Esophagus muscularis mucosa (tissue), 4 donors: Measurements from ENCODE around the gene CYTH1. TPM values are rescaled to one million over a fixed set of nuclear protein-coding genes. Genes with fewer than 3 reads are reported as not detected.

Experiments used
- DNase-seq: peaks from one replicate; pipeline ENCODE4 v3.0.0-alpha.2; 2017; ENCODE audit errors: extremely low spot score
- H3K27ac ChIP-seq, 4 donors: fragments of 200-600 bp; sonication (generic); replicated peaks in 1 of 4; 1 replicate in 3 of 4; 2 replicates in 1 of 4; pipeline ENCODE4 v1.5.1; 2016 to 2019; ENCODE audit warnings: mild to moderate bottlenecking in 1 of 4
- H3K27me3 ChIP-seq, 4 donors: fragments of 200-600 bp; sonication (generic); one replicate each; pipeline versions ENCODE4 v1.5.1 to v1.6.0; 2016 to 2019
- H3K36me3 ChIP-seq, 4 donors: fragments of 200-600 bp; sonication (generic); one replicate each; pipeline ENCODE4 v1.5.1; 2016 to 2019
- H3K4me1 ChIP-seq, 4 donors: fragments of 200-600 bp; sonication (generic); one replicate each; pipeline ENCODE4 v1.5.1; 2016 to 2019
- H3K4me3 ChIP-seq, 4 donors: fragments of 200-600 bp; sonication (generic); 1 replicate in 2 of 4; 2 replicates in 2 of 4; pipeline ENCODE4 v1.5.1; 2016 to 2019; ENCODE audit warnings: mild to moderate bottlenecking in 4 of 4, moderate library complexity in 1 of 4
- H3K9me3 ChIP-seq, 4 donors: fragments of 200-600 bp; sonication (generic); 1 replicate in 3 of 4; 2 replicates in 1 of 4; pipeline ENCODE4 v1.5.1; 2016 to 2019
- EP300 ChIP-seq: sonication (generic); formaldehyde crosslinking; IDR thresholded peaks from one replicate; pipeline ENCODE4 v1.6.1; 2017; ENCODE audit warnings: antibody characterized with exemption
- POLR2A ChIP-seq: fragments of 450-650 bp; IDR thresholded peaks from one replicate; pipeline ENCODE4 v1.6.1; 2017; ENCODE audit warnings: antibody characterized with exemption, moderate library complexity, mild to moderate bottlenecking, low read depth
- POLR2AphosphoS5 ChIP-seq, 2 donors: sonication (generic); formaldehyde crosslinking; IDR thresholded peaks; one replicate each; pipeline ENCODE4 v1.6.1; 2017; ENCODE audit warnings: antibody characterized with exemption in 2 of 2
- WGBS: methylation state at CpG from one replicate; pipeline ENCODE4 v1.1.5; 2018; 5-methylcytosine and 5-hydroxymethylcytosine counted together
- intact Hi-C: fragments of 100-400 bp; cut with DNase I; formaldehyde crosslinking; loops from one replicate; pipeline ENCODE4 v1.15.1; 2023
- total RNA-seq, 4 donors: library from RNA; depleted of rRNA; stranded (reverse); fragments of >200 nt; gene quantifications; one replicate each; pipeline versions ENCODE4 v1.1.0 to v1.2.1, GENCODE V29; 2016
- TF ChIP-seq, protein P1 (sequence below), 3 experiments: fragments of 200-600 bp in 2 of 3; fragments of 450-650 bp in 1 of 3; sonication (generic) in 2 of 3; IDR thresholded peaks; one replicate each; pipeline ENCODE4 v1.5.1; 2017 to 2019; ENCODE audit warnings: antibody characterized with exemption in 3 of 3, mild to moderate bottlenecking in 2 of 3, moderate library complexity in 1 of 3

Gene CYTH1
- total RNA-seq, 4 donors from 2014 or later = 25.7 to 39.4 (median 35.7) TPM

GRCh38 chr17:78732354-78732753 lies 49.7 kb downstream of the CYTH1 start:
- Histone ChIP-seq H3K4me1 (peaks cover 44 to 53% (median 46%) of the 10 kb centered on the region in 4 donors), H3K4me3 (no peak overlapping the region), H3K27ac (no peak overlapping the region), H3K36me3 (no peaks in the 10 kb centered on the region), H3K27me3 (no peaks in the 10 kb centered on the region), H3K9me3 (no peaks in the 10 kb centered on the region)
- WGBS = 70% methylated on average over 1 of the region's 1 CpG
- TF ChIP-seq POLR2A (no peak), POLR2AphosphoS5 (IDR thresholded peaks at IDR 0.05) (no peak), EP300 (no peak)
- no peak for DNase-seq
- intact Hi-C loops = no loop called here

DNA sequence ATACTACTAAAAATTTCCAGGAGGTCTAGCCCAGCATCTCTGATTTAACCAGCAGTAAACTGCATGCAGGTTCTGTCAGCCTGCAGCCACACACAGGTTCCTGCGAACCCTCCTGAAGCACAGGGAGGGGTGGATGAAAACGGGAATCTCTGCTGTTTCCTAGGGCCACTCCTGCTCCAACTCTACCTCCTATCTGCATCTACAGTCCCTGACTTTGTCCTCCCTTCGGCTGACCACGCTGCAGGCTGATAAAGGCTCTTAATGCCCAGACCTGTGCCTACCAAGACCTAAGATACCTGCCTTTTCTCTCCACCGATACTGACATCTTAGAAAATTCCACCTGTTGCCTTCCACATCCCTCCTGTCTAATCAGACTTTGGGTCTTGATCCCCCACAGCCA lies 50.2 kb downstream of the CYTH1 start:
- peaks cover 40 to 52% (median 44%) of the 10 kb centered on the region in 4 donors for H3K4me1 ChIP-seq
- intact Hi-C loops = no loop called here
- no peak overlapping the region for H3K4me3 ChIP-seq
- TF ChIP-seq EP300 = no peak
- no peak for TF ChIP-seq POLR2AphosphoS5 (IDR thresholded peaks at IDR 0.05)
- TF ChIP-seq POLR2A = no peak
- TF ChIP-seq, protein P1, sequence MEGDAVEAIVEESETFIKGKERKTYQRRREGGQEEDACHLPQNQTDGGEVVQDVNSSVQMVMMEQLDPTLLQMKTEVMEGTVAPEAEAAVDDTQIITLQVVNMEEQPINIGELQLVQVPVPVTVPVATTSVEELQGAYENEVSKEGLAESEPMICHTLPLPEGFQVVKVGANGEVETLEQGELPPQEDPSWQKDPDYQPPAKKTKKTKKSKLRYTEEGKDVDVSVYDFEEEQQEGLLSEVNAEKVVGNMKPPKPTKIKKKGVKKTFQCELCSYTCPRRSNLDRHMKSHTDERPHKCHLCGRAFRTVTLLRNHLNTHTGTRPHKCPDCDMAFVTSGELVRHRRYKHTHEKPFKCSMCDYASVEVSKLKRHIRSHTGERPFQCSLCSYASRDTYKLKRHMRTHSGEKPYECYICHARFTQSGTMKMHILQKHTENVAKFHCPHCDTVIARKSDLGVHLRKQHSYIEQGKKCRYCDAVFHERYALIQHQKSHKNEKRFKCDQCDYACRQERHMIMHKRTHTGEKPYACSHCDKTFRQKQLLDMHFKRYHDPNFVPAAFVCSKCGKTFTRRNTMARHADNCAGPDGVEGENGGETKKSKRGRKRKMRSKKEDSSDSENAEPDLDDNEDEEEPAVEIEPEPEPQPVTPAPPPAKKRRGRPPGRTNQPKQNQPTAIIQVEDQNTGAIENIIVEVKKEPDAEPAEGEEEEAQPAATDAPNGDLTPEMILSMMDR (IDR thresholded peaks at IDR 0.05) = no peak
- no peaks in the 10 kb centered on the region for H3K27me3 ChIP-seq
- no peaks in the 10 kb centered on the region for H3K36me3 ChIP-seq
- no peak overlapping the region for H3K27ac ChIP-seq
- H3K9me3 ChIP-seq = no peaks in the 10 kb centered on the region
- DNase-seq = no peak
- 89% methylated on average over 5 of the region's 5 CpGs for WGBS

DNA sequence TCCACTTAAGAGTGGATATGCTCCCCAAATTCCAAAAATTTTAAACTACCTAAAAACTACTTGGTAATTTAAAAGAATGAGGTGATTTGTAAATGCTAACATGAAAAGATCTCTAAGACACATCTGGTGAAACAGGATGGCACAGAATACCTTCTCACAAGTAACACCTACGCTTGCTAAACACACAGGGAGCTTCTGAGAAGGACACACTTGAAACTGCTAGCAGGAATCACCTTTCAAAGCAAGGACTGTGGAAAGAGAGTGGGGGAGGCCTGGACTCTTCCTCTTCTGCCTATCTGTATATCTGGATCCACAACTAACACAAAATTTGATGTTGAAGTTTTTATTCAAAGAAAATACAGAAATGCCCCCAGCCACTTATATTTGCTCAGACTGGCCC lies 52.4 kb downstream of the CYTH1 start:
- no peak for DNase-seq
- Histone ChIP-seq H3K4me1 (peaks cover 32 to 48% (median 41%) of the 10 kb centered on the region in 4 donors), H3K27ac (no peak overlapping the region), H3K36me3 (no peaks in the 10 kb centered on the region), H3K4me3 (no peak overlapping the region), H3K9me3 (no peaks in the 10 kb centered on the region), H3K27me3 (no peaks in the 10 kb centered on the region)
- WGBS = 93% methylated on average over 1 of the region's 1 CpG
- TF ChIP-seq, protein P1 (IDR thresholded peaks at IDR 0.05) = no peak
- TF ChIP-seq EP300 (no peak), POLR2AphosphoS5 (IDR thresholded peaks at IDR 0.05) (no peak), POLR2A (no peak)
- intact Hi-C loops = no loop called here

DNA sequence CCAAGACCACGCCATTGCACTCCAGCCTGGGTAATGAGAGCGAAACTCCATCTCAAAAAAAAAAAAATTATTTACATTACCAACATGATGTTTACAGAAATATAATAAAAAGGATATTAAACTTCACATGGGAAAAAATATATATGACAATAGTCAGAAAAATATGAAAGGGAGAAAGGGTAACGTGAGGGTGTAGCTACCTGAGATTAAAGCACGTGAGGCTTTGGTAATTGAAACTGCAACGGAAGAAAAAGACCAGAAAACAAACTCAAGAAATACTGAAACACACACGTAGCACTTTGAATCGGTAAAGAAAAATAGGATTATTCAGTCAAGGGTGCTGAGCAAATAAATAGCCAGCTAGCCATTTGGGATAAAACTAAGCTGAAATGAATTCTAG lies 53.6 kb downstream of the CYTH1 start:
- Histone ChIP-seq H3K36me3 (no peaks in the 10 kb centered on the region), H3K27me3 (no peaks in the 10 kb centered on the region), H3K4me1 (peaks cover 33 to 53% (median 43%) of the 10 kb centered on the region in 4 donors), H3K9me3 (no peaks in the 10 kb centered on the region), H3K4me3 (no peak overlapping the region), H3K27ac (no peak overlapping the region)
- TF ChIP-seq, protein P1 (IDR thresholded peaks at IDR 0.05) = no peak
- no peak for TF ChIP-seq EP300
- no peak for TF ChIP-seq POLR2A
- TF ChIP-seq POLR2AphosphoS5 (IDR thresholded peaks at IDR 0.05) = no peak
- intact Hi-C loops = no loop called here
- DNase-seq = no peak
- 92% methylated on average over 7 of the region's 7 CpGs for WGBS

GRCh38 chr17:78727476-78728229 lies 54.4 kb downstream of the CYTH1 start:
- TF ChIP-seq EP300 (no peak), POLR2A (no peak), POLR2AphosphoS5 (IDR thresholded peaks at IDR 0.05) (no peak)
- TF ChIP-seq, protein P1 (IDR thresholded peaks at IDR 0.05) = no peak
- Histone ChIP-seq H3K9me3 (no peaks in the 10 kb centered on the region), H3K36me3 (no peaks in the 10 kb centered on the region), H3K27me3 (no peaks in the 10 kb centered on the region), H3K4me1 (peaks cover 33 to 53% (median 43%) of the 10 kb centered on the region in 4 donors), H3K27ac (no peak overlapping the region), H3K4me3 (no peak overlapping the region)
- no peak for DNase-seq
- intact Hi-C loops = no loop called here
- WGBS = 95% methylated on average over 5 of the region's 11 CpGs
